ENCODE results near the gene HIRIP3. TPM values are rescaled to one million over a fixed set of nuclear protein-coding genes. Genes with fewer than 3 reads are reported as not detected.
A peak's percentile ranks its signal among the peaks of the same experiment; 100 is the strongest.

HIRIP3 gene
- polyA plus RNA-seq, 3 donors: 3.3 to 4.8 (median 3.7) TPM

- H3K9me3 ChIP-seq (replicated peaks in 1 of 2; ENCODE audit: control insufficient read depth in 1 of 2, insufficient read depth in 1 of 2, low read length in 2 of 2): no peaks in the 10 kb centered on the region
- intact Hi-C loops (cut with micrococcal nuclease): no loop called here
- H3K79me2 ChIP-seq (ENCODE audit: insufficient read depth, low read length): no peaks in the 10 kb centered on the region
- H3K27me3 Mint-ChIP-seq (ENCODE audit: low read depth in 3 of 3): peaks cover 0 to 3% (median 0%) of the 10 kb centered on the region in 3 donors
- no peak for DNase-seq
- peaks cover 0 to 2% (median 0%) of the 10 kb centered on the region in 7 donors for H3K9me3 Mint-ChIP-seq
- no peaks in the 10 kb centered on the region for H3K27me3 ChIP-seq (ENCODE audit: control insufficient read depth in 2 of 2, insufficient read depth in 2 of 2, low read length in 2 of 2)
- H3K36me3 Mint-ChIP-seq: peaks cover 42 to 62% of the 10 kb centered on the region in 2 donors
- WGBS (ENCODE audit: insufficient coverage): 92% methylated on average over 19 of the region's 19 CpGs
- no peak overlapping the region for H3K4me3 Mint-ChIP-seq
- H3K4me2 ChIP-seq (replicated peaks; ENCODE audit: extremely low read depth, low read length, poor library complexity, severe bottlenecking): no peak overlapping the region
- TF ChIP-seq, protein P1, sequence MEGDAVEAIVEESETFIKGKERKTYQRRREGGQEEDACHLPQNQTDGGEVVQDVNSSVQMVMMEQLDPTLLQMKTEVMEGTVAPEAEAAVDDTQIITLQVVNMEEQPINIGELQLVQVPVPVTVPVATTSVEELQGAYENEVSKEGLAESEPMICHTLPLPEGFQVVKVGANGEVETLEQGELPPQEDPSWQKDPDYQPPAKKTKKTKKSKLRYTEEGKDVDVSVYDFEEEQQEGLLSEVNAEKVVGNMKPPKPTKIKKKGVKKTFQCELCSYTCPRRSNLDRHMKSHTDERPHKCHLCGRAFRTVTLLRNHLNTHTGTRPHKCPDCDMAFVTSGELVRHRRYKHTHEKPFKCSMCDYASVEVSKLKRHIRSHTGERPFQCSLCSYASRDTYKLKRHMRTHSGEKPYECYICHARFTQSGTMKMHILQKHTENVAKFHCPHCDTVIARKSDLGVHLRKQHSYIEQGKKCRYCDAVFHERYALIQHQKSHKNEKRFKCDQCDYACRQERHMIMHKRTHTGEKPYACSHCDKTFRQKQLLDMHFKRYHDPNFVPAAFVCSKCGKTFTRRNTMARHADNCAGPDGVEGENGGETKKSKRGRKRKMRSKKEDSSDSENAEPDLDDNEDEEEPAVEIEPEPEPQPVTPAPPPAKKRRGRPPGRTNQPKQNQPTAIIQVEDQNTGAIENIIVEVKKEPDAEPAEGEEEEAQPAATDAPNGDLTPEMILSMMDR (IDR thresholded peaks at IDR 0.05): no peak
- H3K9ac ChIP-seq (ENCODE audit: insufficient read depth, low read length, poor library complexity, severe bottlenecking): no peak overlapping the region
- H3K4me1 ChIP-seq (ENCODE audit: control insufficient read depth in 1 of 2, insufficient read depth in 2 of 2, low read length in 2 of 2): no peaks in the 10 kb centered on the region
- no peak overlapping the region for H2AFZ ChIP-seq (ENCODE audit: insufficient read depth, low read depth, low read length, poor library complexity, severe bottlenecking)
- no peaks in the 10 kb centered on the region for H3K4me1 Mint-ChIP-seq
- no peak overlapping the region for H3K27ac ChIP-seq (ENCODE audit: low read depth in 1 of 2, low read length in 2 of 2)
- H3K4me3 ChIP-seq (replicated peaks in 1 of 3; ENCODE audit: low read depth in 2 of 3, low read length in 3 of 3): no peak overlapping the region
- peak overlapping the region in 5 of 7 donors; percentile 10 to 69 (median 27) for H3K27ac Mint-ChIP-seq
- H4K20me1 ChIP-seq (ENCODE audit: insufficient read depth, low read length): peaks cover 8% of the 10 kb centered on the region
- H3K36me3 ChIP-seq (replicated peaks in 1 of 2; ENCODE audit: control insufficient read depth in 1 of 2, insufficient read depth in 2 of 2, low read length in 2 of 2): peaks cover 14 to 56% of the 10 kb centered on the region in 2 donors
Measured at GRCh38 chr16:30002614-30003346, 7.4 kb upstream of the HIRIP3 start.

DNA sequence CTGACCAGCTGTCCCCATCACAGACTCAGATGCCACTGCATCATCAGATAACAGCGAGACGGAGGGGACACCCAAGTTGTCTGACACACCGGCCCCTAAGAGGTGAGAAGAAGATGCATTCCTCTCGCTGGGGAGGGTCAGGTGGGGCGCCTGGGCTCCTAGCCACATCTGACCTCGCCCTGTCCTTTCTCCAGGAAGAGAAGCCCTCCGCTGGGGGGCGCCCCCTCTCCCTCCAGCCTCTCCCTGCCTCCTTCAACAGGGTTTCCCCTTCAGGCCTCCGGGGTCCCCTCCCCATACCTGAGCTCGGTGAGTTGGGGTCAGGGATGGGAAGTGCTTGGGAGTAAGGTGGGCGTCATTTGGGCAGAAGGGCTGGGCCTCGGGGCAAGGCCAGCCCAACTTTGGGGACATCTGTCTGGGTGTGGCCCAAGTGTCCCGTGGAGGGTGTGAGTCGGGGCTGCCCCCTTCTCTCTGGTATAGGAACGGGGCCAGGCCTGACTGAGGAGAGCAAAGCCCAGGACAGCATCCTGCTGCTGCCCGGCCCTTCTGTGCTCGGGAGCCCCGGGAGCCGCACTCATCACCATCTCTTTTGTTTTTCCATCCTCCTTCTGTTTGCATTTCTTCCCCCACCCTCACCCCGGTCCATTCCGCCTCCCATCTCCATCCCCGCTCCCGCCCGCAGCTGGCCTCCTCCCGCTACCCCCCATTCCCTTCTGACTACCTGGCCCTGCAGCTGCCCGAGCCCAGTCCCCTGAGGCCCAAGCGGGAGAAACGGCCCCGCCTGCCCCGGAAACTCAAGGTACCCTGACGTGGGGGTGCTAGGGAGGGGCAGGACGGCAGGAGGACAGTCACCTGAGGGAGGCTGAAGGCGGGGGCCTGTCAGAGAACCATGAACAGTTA, 5.6 kb upstream of the HIRIP3 start:
- Mint-ChIP-seq H3K36me3 (peaks cover 42 to 60% of the 10 kb centered on the region in 2 donors), H3K27me3 (ENCODE audit: low read depth in 3 of 3) (peaks cover 0 to 3% (median 0%) of the 10 kb centered on the region in 3 donors), H3K4me3 (no peak overlapping the region), H3K9me3 (no peaks in the 10 kb centered on the region), H3K4me1 (peaks cover 10% of the 10 kb centered on the region), H3K27ac (peak overlapping the region in 2 of 7 donors; percentile 6 to 27)
- no peak overlapping the region for H3K4me2 ChIP-seq (replicated peaks; ENCODE audit: extremely low read depth, low read length, poor library complexity, severe bottlenecking)
- H3K27ac ChIP-seq (ENCODE audit: low read depth in 1 of 2, low read length in 2 of 2): no peak overlapping the region
- peaks cover 8% of the 10 kb centered on the region for H3K79me2 ChIP-seq (ENCODE audit: insufficient read depth, low read length)
- H3K27me3 ChIP-seq (ENCODE audit: control insufficient read depth in 2 of 2, insufficient read depth in 2 of 2, low read length in 2 of 2): no peaks in the 10 kb centered on the region
- H3K9me3 ChIP-seq (replicated peaks in 1 of 2; ENCODE audit: control insufficient read depth in 1 of 2, insufficient read depth in 1 of 2, low read length in 2 of 2): no peaks in the 10 kb centered on the region
- no peak overlapping the region for H3K4me3 ChIP-seq (replicated peaks in 1 of 3; ENCODE audit: low read depth in 2 of 3, low read length in 3 of 3)
- H3K36me3 ChIP-seq (replicated peaks in 1 of 2; ENCODE audit: control insufficient read depth in 1 of 2, insufficient read depth in 2 of 2, low read length in 2 of 2): peaks cover 14 to 60% of the 10 kb centered on the region in 2 donors
- no peak overlapping the region for H3K9ac ChIP-seq (ENCODE audit: insufficient read depth, low read length, poor library complexity, severe bottlenecking)
- peaks cover 8% of the 10 kb centered on the region for H4K20me1 ChIP-seq (ENCODE audit: insufficient read depth, low read length)
- H2AFZ ChIP-seq (ENCODE audit: insufficient read depth, low read depth, low read length, poor library complexity, severe bottlenecking): no peak overlapping the region
- H3K4me1 ChIP-seq (ENCODE audit: control insufficient read depth in 1 of 2, insufficient read depth in 2 of 2, low read length in 2 of 2): peaks cover 9% of the 10 kb centered on the region in 2 donors
- 96% methylated on average over 21 of the region's 33 CpGs for WGBS (ENCODE audit: insufficient coverage)
- TF ChIP-seq, protein P1 (IDR thresholded peaks at IDR 0.05): no peak
- DNase-seq: no peak
- intact Hi-C loops (cut with micrococcal nuclease): no loop called here
